GM23338 (cell line): ENCODE measurements around the gene ADORA2A. TPM values are rescaled to one million over a fixed set of nuclear protein-coding genes. Genes with fewer than 3 reads are reported as not detected.

Source experiments
- ATAC-seq: fragments of 200-7000 bp; cut with Tn5 transposase; 3 replicates; pipeline ENCODE4 v1.9.1; 2020
- DNase-seq: peaks from one replicate; pipeline ENCODE4 v3.0.0-alpha.2; 2015; ENCODE audit warnings: low spot score
- H2AFZ ChIP-seq: fragments of 200-600 bp; sonication (generic); 2 replicates; pipeline ENCODE4 v1.8.0; 2016; ENCODE audit warnings: antibody characterized with exemption, mild to moderate bottlenecking, moderate library complexity
- H3F3A ChIP-seq: fragments of 200-600 bp; sonication (generic); replicated peaks from 2 replicates; pipeline ENCODE4 v1.8.0; 2017; ENCODE audit warnings: antibody characterized with exemption, mixed run types, low read depth
- H3K27ac ChIP-seq: fragments of 200-600 bp; sonication (generic); 2 replicates; pipeline ENCODE4 v1.6.1; 2016; ENCODE audit warnings: low read depth
- H3K27me3 ChIP-seq: fragments of 200-600 bp; sonication (generic); 2 replicates; pipeline ENCODE4 v1.8.0; 2016; ENCODE audit warnings: mild to moderate bottlenecking, mixed run types, moderate library complexity; ENCODE audit not compliant: insufficient read depth
- H3K36me3 ChIP-seq: fragments of 200-600 bp; sonication (generic); 2 replicates; pipeline ENCODE4 v1.8.0; 2016; ENCODE audit warnings: mild to moderate bottlenecking; ENCODE audit not compliant: insufficient read depth
- H3K4me1 ChIP-seq: fragments of 200-600 bp; sonication (generic); 2 replicates; pipeline ENCODE4 v1.8.0; 2016; ENCODE audit warnings: mild to moderate bottlenecking, moderate library complexity; ENCODE audit not compliant: insufficient read depth
- H3K4me2 ChIP-seq: fragments of 200-600 bp; sonication (generic); 2 replicates; pipeline ENCODE4 v1.7.1; 2017; ENCODE audit warnings: mixed run types
- H3K4me3 ChIP-seq: fragments of 200-600 bp; sonication (generic); 2 replicates; pipeline ENCODE4 v1.6.1; 2016; ENCODE audit warnings: mixed run types
- H3K79me2 ChIP-seq: fragments of 200-600 bp; sonication (generic); replicated peaks from 2 replicates; pipeline ENCODE4 v1.8.0; 2017; ENCODE audit warnings: mild to moderate bottlenecking; ENCODE audit not compliant: insufficient read depth
- H3K9me2 ChIP-seq: fragments of 200-600 bp; sonication (generic); 2 replicates; pipeline ENCODE4 v1.8.0; 2017; ENCODE audit not compliant: insufficient read depth
- H4K20me1 ChIP-seq: fragments of 200-600 bp; sonication (generic); replicated peaks from 2 replicates; pipeline ENCODE4 v1.8.0; 2017; ENCODE audit warnings: mild to moderate bottlenecking; ENCODE audit not compliant: insufficient read depth
- H3K27ac Mint-ChIP-seq: 2 replicates; pipeline ENCODE4 v1.8.0; 2020; ENCODE audit warnings: inconsistent platforms, mild to moderate bottlenecking, moderate library complexity, mixed read lengths
- H3K27me3 Mint-ChIP-seq: 3 replicates; pipeline ENCODE4 v1.8.0; 2022; ENCODE audit warnings: low read depth, mild to moderate bottlenecking, moderate library complexity, mixed read lengths, inconsistent platforms; ENCODE audit not compliant: insufficient read depth, poor library complexity
- H3K36me3 Mint-ChIP-seq: 3 replicates; pipeline ENCODE4 v1.8.0; 2021; ENCODE audit warnings: low read depth, mild to moderate bottlenecking, inconsistent platforms, moderate library complexity, mixed read lengths
- H3K4me1 Mint-ChIP-seq: 3 replicates; pipeline ENCODE4 v1.8.0; 2020; ENCODE audit warnings: mild to moderate bottlenecking, inconsistent platforms, mixed read lengths
- H3K4me3 Mint-ChIP-seq: 3 replicates; pipeline ENCODE4 v1.8.0; 2021; ENCODE audit warnings: moderate library complexity, mild to moderate bottlenecking, inconsistent platforms, mixed read lengths
- H3K9me3 Mint-ChIP-seq: 3 replicates; pipeline ENCODE4 v1.8.0; 2020; ENCODE audit warnings: moderate library complexity, mild to moderate bottlenecking, inconsistent platforms, mixed read lengths
- CTCF ChIP-seq, 2 experiments: fragments of 200-600 bp in 1 of 2; sonication (generic) in 1 of 2; conservative IDR thresholded peaks; 2 replicates each; pipeline versions ENCODE4 v1.5.1 to v1.6.1; 2016 to 2017; ENCODE audit warnings: antibody characterized with exemption in 2 of 2, low read depth in 2 of 2, mild to moderate bottlenecking in 2 of 2, moderate library complexity in 1 of 2
- ETS1 ChIP-seq: IDR thresholded peaks from 2 replicates; pipeline ENCODE4 v1.6.1; 2016; ENCODE audit warnings: antibody characterized with exemption
- POLR2AphosphoS5 ChIP-seq: IDR thresholded peaks from 2 replicates; pipeline ENCODE4 v1.6.1; 2016; ENCODE audit warnings: antibody characterized with exemption, low read depth
- ZNF331 ChIP-seq: fragments of 250-450 bp; sonication (Bioruptor Pico); IDR thresholded peaks from 2 replicates; pipeline ENCODE4 v1.5.0; 2020; ENCODE audit warnings: low read depth, mild to moderate bottlenecking, moderate library complexity
- ZNF462 ChIP-seq: fragments of 250-450 bp; sonication (Bioruptor Pico); IDR thresholded peaks from 2 replicates; pipeline ENCODE4 v1.5.0; 2020; ENCODE audit warnings: mild to moderate bottlenecking, moderate library complexity
- polyA plus RNA-seq: library from polyadenylated mRNA; unstranded; fragments of >200 nt; fragmentation: Nextera tagmentation; extraction: Ambion mirVana; gene quantifications from 2 replicates; pipeline ENCODE4 v1.2.1, GENCODE V29; 2016
- total RNA-seq: library from RNA; depleted of rRNA; stranded (reverse); fragments of >200 nt; shearing (Covaris generic); gene quantifications from 2 replicates; pipeline ENCODE4 v1.2.3, GENCODE V29; 2014

The ADORA2A gene
- total and polyA plus RNA-seq, 2 experiments from 2014 or later, result 4.1 to 13.5 TPM

- H3K4me1 ChIP-seq, result 0 out of 2 replicates have a peak, but pooled peaks cover 3% of the 10 kb centered on the region
- H3K27me3 ChIP-seq, result no peaks in the 10 kb centered on the region; the same call in 1 of the 2 replicates
- no peak overlapping the region for H3K27ac ChIP-seq
- Mint-ChIP-seq H3K27me3 (no peaks in the 10 kb centered on the region), H3K4me1 (peaks cover 4% of the 10 kb centered on the region; the same call in 2 of the 3 replicates), H3K36me3 (no peaks in the 10 kb centered on the region), H3K27ac (no peak overlapping the region), H3K9me3 (no peaks in the 10 kb centered on the region), H3K4me3 (no peak overlapping the region)
- no peak for ATAC-seq
- DNase-seq, result no peak
- no peak overlapping the region for H3K4me3 ChIP-seq
- H4K20me1 ChIP-seq, result no peaks in the 10 kb centered on the region; the same call in 1 of the 2 replicates
- no peak for TF ChIP-seq CTCF (conservative IDR thresholded peaks at IDR 0.05; ENCODE audit: low read depth in 2 of 2)
- TF ChIP-seq POLR2AphosphoS5, result no peak
- no peak for TF ChIP-seq ZNF331 (CRISPR knock-in tag)
- TF ChIP-seq ZNF462 (CRISPR knock-in tag), result no peak
- no peak for TF ChIP-seq ETS1
- no peaks in the 10 kb centered on the region for H3K36me3 ChIP-seq
- no peaks in the 10 kb centered on the region for H3F3A ChIP-seq
- no peaks in the 10 kb centered on the region; the same call in 1 of the 2 replicates for H3K9me2 ChIP-seq
- H2AFZ ChIP-seq, result no peak overlapping the region
- no peaks in the 10 kb centered on the region for H3K79me2 ChIP-seq
- no peak overlapping the region for H3K4me2 ChIP-seq
Measured at GRCh38 chr22:24486501-24486921, 59.1 kb downstream of the ADORA2A start.
